AG04449 (cell line): ENCODE measurements around the gene FBXW2.

Experiments used
- CTCF ChIA-PET: fragments of 350-600 bp; formaldehyde crosslinking; extraction: SDS; loops from one replicate; lab custom pipeline; 2021; ENCODE audit warnings: antibody characterized with exemption; lab: Yijun Ruan, JAX
- POLR2A ChIA-PET: fragments of 400-600, 350-600 bp; formaldehyde crosslinking; extraction: SDS; loops from one replicate; lab custom pipeline; 2020; ENCODE audit warnings: antibody characterized with exemption, inconsistent platforms; lab: Yijun Ruan, JAX
- DNase-seq: peaks from one replicate; pipeline ENCODE4 v3.0.0-alpha.2; 2010; ENCODE audit warnings: low read depth, low spot score
- H3K4me3 ChIP-seq: 2 replicates; pipeline ENCODE4 v1.5.1; 2011; ENCODE audit warnings: low read depth, mild to moderate bottlenecking, control low read depth, low read length
- TF ChIP-seq, protein P1 (sequence below): IDR thresholded peaks from one replicate; pipeline ENCODE4 v1.5.1; 2011; ENCODE audit warnings: mild to moderate bottlenecking, moderate library complexity, low read length, control low read depth, inconsistent platforms; ENCODE audit not compliant: insufficient read depth; ENCODE audit errors: missing control alignments

Gene FBXW2

DNA sequence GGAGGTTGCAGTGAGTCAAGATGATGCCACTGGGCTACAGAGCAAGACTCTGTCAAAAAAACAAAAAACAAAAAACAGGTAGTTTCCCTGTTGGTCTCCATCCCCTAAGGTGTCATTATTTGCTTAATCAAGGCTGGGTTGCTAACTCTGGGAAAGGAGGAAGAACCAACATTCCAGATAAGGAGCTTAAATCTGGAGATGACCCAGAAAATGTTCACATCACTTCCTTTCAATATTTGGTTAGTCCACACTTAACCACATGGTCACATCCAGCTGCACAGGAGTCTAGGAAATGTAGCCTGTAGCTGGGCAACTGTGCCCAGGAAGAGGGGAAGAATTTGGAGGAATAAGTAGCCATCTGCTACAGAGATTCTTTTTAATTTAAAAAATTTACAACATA lies 53.1 kb downstream of the FBXW2 start:
- POLR2A ChIA-PET = no interaction called here

GRCh38 chr9:120737416-120738165 lies 55.6 kb downstream of the FBXW2 start:
- no peak for DNase-seq
- no peak overlapping the region for H3K4me3 ChIP-seq
- CTCF ChIA-PET = interaction anchor here (1.0 kb wide), 1 partner anchor 18 kb away, joined by 3 read pairs; no protein-coding TSS in a partner anchor
- TF ChIP-seq, protein P1, sequence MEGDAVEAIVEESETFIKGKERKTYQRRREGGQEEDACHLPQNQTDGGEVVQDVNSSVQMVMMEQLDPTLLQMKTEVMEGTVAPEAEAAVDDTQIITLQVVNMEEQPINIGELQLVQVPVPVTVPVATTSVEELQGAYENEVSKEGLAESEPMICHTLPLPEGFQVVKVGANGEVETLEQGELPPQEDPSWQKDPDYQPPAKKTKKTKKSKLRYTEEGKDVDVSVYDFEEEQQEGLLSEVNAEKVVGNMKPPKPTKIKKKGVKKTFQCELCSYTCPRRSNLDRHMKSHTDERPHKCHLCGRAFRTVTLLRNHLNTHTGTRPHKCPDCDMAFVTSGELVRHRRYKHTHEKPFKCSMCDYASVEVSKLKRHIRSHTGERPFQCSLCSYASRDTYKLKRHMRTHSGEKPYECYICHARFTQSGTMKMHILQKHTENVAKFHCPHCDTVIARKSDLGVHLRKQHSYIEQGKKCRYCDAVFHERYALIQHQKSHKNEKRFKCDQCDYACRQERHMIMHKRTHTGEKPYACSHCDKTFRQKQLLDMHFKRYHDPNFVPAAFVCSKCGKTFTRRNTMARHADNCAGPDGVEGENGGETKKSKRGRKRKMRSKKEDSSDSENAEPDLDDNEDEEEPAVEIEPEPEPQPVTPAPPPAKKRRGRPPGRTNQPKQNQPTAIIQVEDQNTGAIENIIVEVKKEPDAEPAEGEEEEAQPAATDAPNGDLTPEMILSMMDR = no peak
- POLR2A ChIA-PET = no interaction called here

More for the DNA sequence above, 53.1 kb downstream of the FBXW2 start:
- TF ChIP-seq, protein P1 = no peak
- no peak for DNase-seq
- no peak overlapping the region for H3K4me3 ChIP-seq
- CTCF ChIA-PET = interaction anchor here (0.9 to 2.0 kb wide), 4 partner anchors 12 to 322 kb away, joined by 3 to 8 read pairs (median 5); no protein-coding TSS in a partner anchor

GRCh38 chr9:120736881-120737280 lies 56.3 kb downstream of the FBXW2 start:
- TF ChIP-seq, protein P1 = no peak
- H3K4me3 ChIP-seq = no peak overlapping the region
- DNase-seq = no peak
- CTCF ChIA-PET = interaction anchor here (1.0 kb wide), 1 partner anchor 18 kb away, joined by 3 read pairs; no protein-coding TSS in a partner anchor
- POLR2A ChIA-PET = no interaction called here

- H3K4me3 ChIP-seq = no peak overlapping the region
- CTCF ChIA-PET = interaction anchor here (0.8 to 1.9 kb wide), 4 partner anchors 20 to 116 kb away, joined by 3 to 8 read pairs (median 5); no protein-coding TSS in a partner anchor
Observed at GRCh38 chr9:120735415-120736126, 57.6 kb downstream of the FBXW2 start.

GRCh38 chr9:120734607-120735410 lies 58.4 kb downstream of the FBXW2 start:
- ChIA-PET CTCF (interaction anchor here (1.2 to 1.9 kb wide), 3 partner anchors 21 to 115 kb away, joined by 4 to 8 read pairs (median 6); no protein-coding TSS in a partner anchor), POLR2A (no interaction called here)
- no peak for DNase-seq
- TF ChIP-seq, protein P1 = no peak
- no peak overlapping the region for H3K4me3 ChIP-seq

More at GRCh38 chr9:120735415-120736126, 57.6 kb downstream of the FBXW2 start:
- POLR2A ChIA-PET = no interaction called here
- TF ChIP-seq, protein P1 = no peak
- DNase-seq = peak; percentile 26
